ENCODE measurements around the gene PEAK3.

GRCh38 chr19:2315121-2315817, 33.3 kb upstream of the PEAK3 start:
- TF ChIP-seq CTCF (IDR thresholded peaks at IDR 0.05) (no peak), EZH2 (IDR thresholded peaks at IDR 0.05; ENCODE audit: borderline replicate concordance, insufficient read depth, low read depth, low read length, poor library complexity, severe bottlenecking) (no peak)

Measured in B cell (primary cell).